CD4-positive, alpha-beta T cell (primary cell): ENCODE data around the gene MTNR1A. TPM values are rescaled to one million over a fixed set of nuclear protein-coding genes. Genes with fewer than 3 reads are reported as not detected.

Experiments
- ATAC-seq: fragments of 200-7000 bp; cut with Tn5 transposase; one replicate; pipeline ENCODE4 v1.10.0; 2022; ENCODE audit warnings: mild to moderate bottlenecking; ENCODE audit not compliant: poor library complexity
- CTCF ChIA-PET: fragments of 350-600 bp; sonication (Branson Sonifier 250); formaldehyde crosslinking; loops from one replicate; lab custom pipeline; 2021; ENCODE audit warnings: antibody characterized with exemption, inconsistent platforms; lab: Charles Lee
- POLR2A ChIA-PET: fragments of 350-600 bp; sonication (Branson Sonifier 250); formaldehyde crosslinking; loops from one replicate; lab custom pipeline; 2021; ENCODE audit warnings: antibody characterized with exemption, inconsistent platforms; lab: Charles Lee
- DNase-seq, 14 experiments: peaks; one replicate each; pipeline ENCODE4 v3.0.0-alpha.2; 2013 to 2020; ENCODE audit warnings: mixed read lengths in 2 of 14
- H3K27ac ChIP-seq, 2 donors: one replicate each; pipeline versions ENCODE4 v1.5.1 to v1.7.0; 2013; ENCODE audit warnings: low read length in 2 of 2, low read depth in 1 of 2, mild to moderate bottlenecking in 1 of 2
- H3K27me3 ChIP-seq, 2 experiments: 1 replicate in 1 of 2; 2 replicates in 1 of 2; pipeline versions ENCODE4 v1.6.1 to v1.7.0; 2013; ENCODE audit warnings: low read length in 2 of 2, control low read depth in 1 of 2, mild to moderate bottlenecking in 1 of 2, moderate library complexity in 1 of 2; ENCODE audit not compliant: insufficient read depth in 2 of 2, control insufficient read depth in 1 of 2
- H3K36me3 ChIP-seq: one replicate; pipeline ENCODE4 v1.6.1; 2013; ENCODE audit warnings: low read length, control low read depth; ENCODE audit not compliant: insufficient read depth
- H3K4me1 ChIP-seq: one replicate; pipeline ENCODE4 v1.6.1; 2013; ENCODE audit warnings: low read length, control low read depth; ENCODE audit not compliant: insufficient read depth
- H3K4me3 ChIP-seq: one replicate; pipeline ENCODE4 v1.5.1; 2013; ENCODE audit warnings: mild to moderate bottlenecking, low read length, moderate library complexity
- H3K9me3 ChIP-seq, 2 experiments: 1 replicate in 1 of 2; 2 replicates in 1 of 2; pipeline versions ENCODE4 v1.6.1 to v1.7.0; 2013; ENCODE audit warnings: low read length in 2 of 2, mild to moderate bottlenecking in 2 of 2, control low read depth in 1 of 2, moderate library complexity in 1 of 2; ENCODE audit not compliant: control insufficient read depth in 1 of 2, insufficient read depth in 1 of 2
- H3K27ac Mint-ChIP-seq: one replicate; pipeline ENCODE4 v1.8.0; 2020; ENCODE audit warnings: mixed read lengths
- H3K27me3 Mint-ChIP-seq: one replicate; pipeline ENCODE4 v1.8.0; 2021; ENCODE audit warnings: mixed read lengths
- H3K36me3 Mint-ChIP-seq: one replicate; pipeline ENCODE4 v1.8.0; 2021; ENCODE audit warnings: low read depth, mixed read lengths
- H3K4me1 Mint-ChIP-seq: one replicate; pipeline ENCODE4 v1.8.0; 2021; ENCODE audit warnings: low read depth, mixed read lengths
- H3K4me3 Mint-ChIP-seq: one replicate; pipeline ENCODE4 v1.8.0; 2020; ENCODE audit warnings: mild to moderate bottlenecking, mixed read lengths
- H3K9me3 Mint-ChIP-seq: one replicate; pipeline ENCODE4 v1.8.0; 2020; ENCODE audit warnings: mixed read lengths
- CTCF ChIP-seq: fragments of 200-600 bp; IDR thresholded peaks from one replicate; pipeline ENCODE4 v1.8.0; 2022; ENCODE audit warnings: antibody characterized with exemption, mild to moderate bottlenecking
- intact Hi-C, 2 experiments: fragments of 100-400 bp; cut with DNase I in 1 of 2; cut with micrococcal nuclease in 1 of 2; formaldehyde crosslinking; loops; one replicate each; pipeline versions ENCODE4 v1.15.1 to v1.9.0; 2023 to 2025; cut with DNase I, micrococcal nuclease
- total RNA-seq, 174 experiments: library from RNA in 2 of 174; stranded (reverse) in 2 of 174; gene quantifications; one replicate each; pipeline ENCODE4 v1.2.3 and lab custom pipeline; 2021 to 2026

Gene MTNR1A
- total RNA-seq, 2 experiments from 2014 or later, result not detected

GRCh38 chr4:186592445-186592844 lies 37.1 kb upstream of the MTNR1A start:
- H3K9me3 ChIP-seq, result peaks cover 0 to 4% of the 10 kb centered on the region in 2 experiments
- ChIA-PET CTCF (no interaction called here), POLR2A (no interaction called here)
- ATAC-seq (no peak), DNase-seq (no peak)
- Mint-ChIP-seq H3K36me3 (no peaks in the 10 kb centered on the region), H3K4me1 (no peaks in the 10 kb centered on the region), H3K4me3 (no peak overlapping the region), H3K27ac (no peak overlapping the region), H3K27me3 (peaks cover 4% of the 10 kb centered on the region), H3K9me3 (no peaks in the 10 kb centered on the region)
- intact Hi-C loops, result no loop called here
- H3K36me3 ChIP-seq, result no peaks in the 10 kb centered on the region
- no peaks in the 10 kb centered on the region for H3K4me1 ChIP-seq
- no peak for TF ChIP-seq CTCF
- H3K27ac ChIP-seq, result no peak overlapping the region
- H3K27me3 ChIP-seq, result no peaks in the 10 kb centered on the region
- H3K4me3 ChIP-seq, result no peak overlapping the region

DNA sequence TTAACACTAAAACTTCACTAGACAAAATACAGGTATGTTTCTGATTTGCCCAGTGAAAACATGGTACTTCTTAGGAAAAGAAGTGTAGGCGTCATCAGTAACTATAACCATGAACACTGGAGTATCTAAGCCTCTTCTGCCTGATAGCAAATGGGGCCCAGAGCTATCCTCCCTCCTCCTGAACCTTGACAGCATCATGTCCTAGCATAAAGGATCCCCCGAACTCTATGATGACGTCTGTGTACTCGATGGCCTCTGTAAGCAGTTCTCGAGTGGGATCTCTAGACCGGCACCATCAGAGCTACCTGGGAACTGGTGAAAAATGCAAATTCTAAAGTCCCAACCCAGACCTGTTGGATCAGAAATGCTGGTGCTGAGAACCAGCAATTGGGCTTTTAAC lies 36.3 kb upstream of the MTNR1A start:
- DNase-seq (no peak), ATAC-seq (no peak)
- Histone ChIP-seq H3K4me3 (no peak overlapping the region), H3K27me3 (no peaks in the 10 kb centered on the region), H3K27ac (no peak overlapping the region), H3K4me1 (no peaks in the 10 kb centered on the region), H3K9me3 (no peaks in the 10 kb centered on the region), H3K36me3 (no peaks in the 10 kb centered on the region)
- Mint-ChIP-seq H3K27ac (no peak overlapping the region), H3K36me3 (no peaks in the 10 kb centered on the region), H3K27me3 (peaks cover 4% of the 10 kb centered on the region), H3K9me3 (no peaks in the 10 kb centered on the region), H3K4me3 (no peak overlapping the region), H3K4me1 (no peaks in the 10 kb centered on the region)
- CTCF ChIA-PET, result no interaction called here
- POLR2A ChIA-PET, result no interaction called here
- no peak for TF ChIP-seq CTCF
- intact Hi-C loops, result no loop called here

DNA sequence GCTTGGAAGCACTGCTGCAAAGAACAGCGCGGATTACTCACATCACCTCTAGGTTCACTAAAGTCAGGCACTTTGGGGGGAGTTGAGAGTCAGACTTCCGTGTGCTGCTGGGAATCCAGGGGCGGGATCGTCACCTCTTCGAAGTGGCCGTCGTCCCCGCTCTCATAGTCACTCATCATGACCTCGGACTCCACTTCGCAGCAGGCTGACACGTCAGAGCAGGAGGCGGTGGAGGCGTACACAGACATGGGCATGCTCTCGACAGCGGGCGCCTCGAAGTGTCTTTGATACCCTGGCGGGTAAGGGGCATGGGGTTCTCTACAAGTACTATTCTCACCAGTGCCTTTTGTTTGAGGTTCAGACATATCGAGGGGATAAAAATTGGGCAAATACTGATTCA lies 33.1 kb upstream of the MTNR1A start:
- TF ChIP-seq CTCF, result no peak
- POLR2A ChIA-PET, result no interaction called here
- Histone ChIP-seq H3K4me1 (no peaks in the 10 kb centered on the region), H3K27me3 (no peaks in the 10 kb centered on the region), H3K9me3 (no peaks in the 10 kb centered on the region), H3K36me3 (no peaks in the 10 kb centered on the region), H3K27ac (no peak overlapping the region), H3K4me3 (no peak overlapping the region)
- peaks cover 4% of the 10 kb centered on the region for H3K27me3 Mint-ChIP-seq
- no peak for ATAC-seq
- no peak for DNase-seq
- CTCF ChIA-PET, result interaction anchor here (0.6 to 1.9 kb wide), 2 partner anchors 26 to 520 kb away, joined by 3 to 10 read pairs; partner anchors contain the start of gene TLR3
- intact Hi-C loops, result loop anchor here in 1 of 2 experiments (5.0 to 10.0 kb wide), 3 partner anchors 286 to 944 kb away; partner anchors contain the start of gene TLR3
- no peaks in the 10 kb centered on the region for H3K4me1 Mint-ChIP-seq
- H3K27ac Mint-ChIP-seq, result no peak overlapping the region
- no peaks in the 10 kb centered on the region for H3K9me3 Mint-ChIP-seq
- H3K36me3 Mint-ChIP-seq, result no peaks in the 10 kb centered on the region
- no peak overlapping the region for H3K4me3 Mint-ChIP-seq
